ENCODE measurements around the gene CALML4. TPM values are rescaled to one million over a fixed set of nuclear protein-coding genes. Genes with fewer than 3 reads are reported as not detected.
A peak's percentile ranks its signal among the peaks of the same experiment; 100 is the strongest.
"Not testable (repeated sequence)": the region's sequence is repeated elsewhere in the genome, so short reads cannot be mapped to it uniquely, and the experiment has no call there.

Gene CALML4
- total RNA-seq, 1 experiment from 2014 or later = 19.5 TPM

- no peak overlapping the region for H3K4me3 Mint-ChIP-seq (ENCODE audit: unreplicated experiment)
- BruUV-seq (replicated peaks) = no TSS peak
- Histone ChIP-seq H3K27me3 (replicated peaks; ENCODE audit: control insufficient read depth, insufficient read depth, low read length) (no peaks in the 10 kb centered on the region), H3K4me1 (peaks cover 6% of the 10 kb centered on the region; the same call in 1 of the 2 replicates), H3K36me3 (ENCODE audit: control insufficient read depth, insufficient read depth, low read length) (no peaks in the 10 kb centered on the region), H3K4me3 (ENCODE audit: low read depth, low read length) (no peak overlapping the region), H3K9me3 (no peaks in the 10 kb centered on the region)
- TF ChIP-seq, protein P1, sequence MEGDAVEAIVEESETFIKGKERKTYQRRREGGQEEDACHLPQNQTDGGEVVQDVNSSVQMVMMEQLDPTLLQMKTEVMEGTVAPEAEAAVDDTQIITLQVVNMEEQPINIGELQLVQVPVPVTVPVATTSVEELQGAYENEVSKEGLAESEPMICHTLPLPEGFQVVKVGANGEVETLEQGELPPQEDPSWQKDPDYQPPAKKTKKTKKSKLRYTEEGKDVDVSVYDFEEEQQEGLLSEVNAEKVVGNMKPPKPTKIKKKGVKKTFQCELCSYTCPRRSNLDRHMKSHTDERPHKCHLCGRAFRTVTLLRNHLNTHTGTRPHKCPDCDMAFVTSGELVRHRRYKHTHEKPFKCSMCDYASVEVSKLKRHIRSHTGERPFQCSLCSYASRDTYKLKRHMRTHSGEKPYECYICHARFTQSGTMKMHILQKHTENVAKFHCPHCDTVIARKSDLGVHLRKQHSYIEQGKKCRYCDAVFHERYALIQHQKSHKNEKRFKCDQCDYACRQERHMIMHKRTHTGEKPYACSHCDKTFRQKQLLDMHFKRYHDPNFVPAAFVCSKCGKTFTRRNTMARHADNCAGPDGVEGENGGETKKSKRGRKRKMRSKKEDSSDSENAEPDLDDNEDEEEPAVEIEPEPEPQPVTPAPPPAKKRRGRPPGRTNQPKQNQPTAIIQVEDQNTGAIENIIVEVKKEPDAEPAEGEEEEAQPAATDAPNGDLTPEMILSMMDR (IDR thresholded peaks at IDR 0.05; ENCODE audit: insufficient read depth in 1 of 2, low read depth in 1 of 2, low read length in 1 of 2, severe bottlenecking in 1 of 2, unreplicated experiment in 1 of 2) = no peak
- ChIA-PET POLR2A (interaction anchor here (0.5 kb wide), 1 partner anchor 239 kb away, joined by 5 read pairs; no protein-coding TSS in a partner anchor), CTCF (no interaction called here)
- no peak overlapping the region for H3K27ac Mint-ChIP-seq (ENCODE audit: unreplicated experiment)
- no peaks in the 10 kb centered on the region for H3K27me3 Mint-ChIP-seq (ENCODE audit: insufficient read depth, unreplicated experiment)
- H3K9me3 Mint-ChIP-seq (ENCODE audit: unreplicated experiment) = no peaks in the 10 kb centered on the region
- DNase-seq = no peak
- H3K4me1 Mint-ChIP-seq (ENCODE audit: low read depth, unreplicated experiment) = peaks cover 10% of the 10 kb centered on the region
- intact Hi-C loops (cut with micrococcal nuclease; ENCODE audit: unreplicated experiment) = no loop called here
- peaks cover 10% of the 10 kb centered on the region for H3K36me3 Mint-ChIP-seq (ENCODE audit: insufficient read depth, unreplicated experiment)
Observed at GRCh38 chr15:68224546-68225250, 19.6 kb upstream of the CALML4 start.

DNA sequence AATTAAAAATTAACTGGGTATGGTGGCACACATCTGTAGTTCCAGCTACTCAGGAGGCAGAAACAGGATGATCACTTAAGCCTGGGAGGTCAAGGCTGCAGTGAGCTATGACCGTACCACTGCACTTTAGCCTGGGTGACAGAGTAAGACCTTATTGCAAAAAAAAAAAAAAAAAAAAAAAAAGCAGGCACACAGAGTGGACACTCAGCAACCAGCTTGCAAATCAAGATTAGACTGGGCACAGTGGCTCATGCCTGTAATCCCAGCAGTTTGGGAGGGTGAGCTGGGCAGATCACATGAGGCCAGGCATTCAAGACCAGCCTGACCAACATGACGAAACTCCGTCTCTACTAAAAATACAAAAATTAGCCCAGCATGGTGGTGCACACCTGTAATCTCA lies 19.0 kb upstream of the CALML4 start:
- H3K9me3 Mint-ChIP-seq (ENCODE audit: unreplicated experiment) = no peaks in the 10 kb centered on the region
- H3K4me1 ChIP-seq = peaks cover 6% of the 10 kb centered on the region; the same call in 1 of the 2 replicates
- H3K36me3 Mint-ChIP-seq (ENCODE audit: insufficient read depth, unreplicated experiment) = peaks cover 9% of the 10 kb centered on the region
- no peak overlapping the region for H3K4me3 Mint-ChIP-seq (ENCODE audit: unreplicated experiment)
- H3K9me3 ChIP-seq = no peaks in the 10 kb centered on the region
- no peak overlapping the region for H3K27ac Mint-ChIP-seq (ENCODE audit: unreplicated experiment)
- TF ChIP-seq, protein P1 (IDR thresholded peaks at IDR 0.05; ENCODE audit: insufficient read depth in 1 of 2, low read depth in 1 of 2, low read length in 1 of 2, severe bottlenecking in 1 of 2, unreplicated experiment in 1 of 2) = no peak
- H3K27me3 Mint-ChIP-seq (ENCODE audit: insufficient read depth, unreplicated experiment) = no peaks in the 10 kb centered on the region
- H3K4me3 ChIP-seq (ENCODE audit: low read depth, low read length) = no peak overlapping the region
- BruUV-seq (replicated peaks) = no TSS peak
- ChIA-PET CTCF (no interaction called here), POLR2A (interaction anchor here (0.6 kb wide), 1 partner anchor 1190 kb away, joined by 10 read pairs; the partner anchor contains the start of gene KIF23)
- H3K36me3 ChIP-seq (ENCODE audit: control insufficient read depth, insufficient read depth, low read length) = no peaks in the 10 kb centered on the region
- no peaks in the 10 kb centered on the region for H3K27me3 ChIP-seq (replicated peaks; ENCODE audit: control insufficient read depth, insufficient read depth, low read length)
- intact Hi-C loops (cut with micrococcal nuclease; ENCODE audit: unreplicated experiment) = no loop called here
- peaks cover 9% of the 10 kb centered on the region for H3K4me1 Mint-ChIP-seq (ENCODE audit: low read depth, unreplicated experiment)
- peak in 1 of 2 experiments; percentile 12 for DNase-seq

- H3K4me3 ChIP-seq (ENCODE audit: low read depth, low read length) = no peak overlapping the region
- ChIA-PET POLR2A (no interaction called here), CTCF (no interaction called here)
- H3K4me1 Mint-ChIP-seq (ENCODE audit: low read depth, unreplicated experiment) = peaks cover 6% of the 10 kb centered on the region
- H3K27me3 ChIP-seq (replicated peaks; ENCODE audit: control insufficient read depth, insufficient read depth, low read length) = no peaks in the 10 kb centered on the region
- H3K27me3 Mint-ChIP-seq (ENCODE audit: insufficient read depth, unreplicated experiment) = no peaks in the 10 kb centered on the region
- BruUV-seq (replicated peaks) = no TSS peak
- H3K4me1 ChIP-seq = peaks cover 6% of the 10 kb centered on the region; the same call in 1 of the 2 replicates
- TF ChIP-seq, protein P1 (IDR thresholded peaks at IDR 0.05; ENCODE audit: insufficient read depth in 1 of 2, low read depth in 1 of 2, low read length in 1 of 2, severe bottlenecking in 1 of 2, unreplicated experiment in 1 of 2) = no peak
- intact Hi-C loops (cut with micrococcal nuclease; ENCODE audit: unreplicated experiment) = no loop called here
- H3K9me3 Mint-ChIP-seq (ENCODE audit: unreplicated experiment) = no peaks in the 10 kb centered on the region
- H3K36me3 Mint-ChIP-seq (ENCODE audit: insufficient read depth, unreplicated experiment) = peaks cover 18% of the 10 kb centered on the region
- peak in 1 of 2 experiments; percentile 3 for DNase-seq
- no peak overlapping the region for H3K4me3 Mint-ChIP-seq (ENCODE audit: unreplicated experiment)
- H3K27ac Mint-ChIP-seq (ENCODE audit: unreplicated experiment) = peak overlapping the region; percentile 23
- no peaks in the 10 kb centered on the region for H3K36me3 ChIP-seq (ENCODE audit: control insufficient read depth, insufficient read depth, low read length)
- H3K9me3 ChIP-seq = no peaks in the 10 kb centered on the region
Observed at GRCh38 chr15:68223171-68223570, 18.0 kb upstream of the CALML4 start.

DNA sequence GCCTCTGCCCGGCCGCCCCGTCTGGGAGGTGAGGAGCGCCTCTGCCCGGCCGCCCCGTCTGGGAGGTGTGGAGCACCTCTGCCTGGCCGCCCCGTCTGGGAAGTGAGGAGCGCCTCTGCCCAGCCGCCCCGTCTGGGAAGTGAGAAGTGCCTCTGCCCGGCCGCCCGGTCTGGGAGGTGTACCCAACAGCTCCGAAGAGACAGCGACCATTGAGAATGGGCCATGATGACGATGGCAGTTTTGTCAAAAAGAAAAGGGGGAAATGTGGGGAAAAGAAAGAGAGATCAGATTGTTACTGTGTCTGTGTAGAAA lies 17.3 kb upstream of the CALML4 start:
- CTCF ChIA-PET; H3K4me1 ChIP-seq; H3K9me3 ChIP-seq; BruUV-seq (replicated peaks); H3K4me1 Mint-ChIP-seq (ENCODE audit: low read depth, unreplicated experiment); H3K27me3 Mint-ChIP-seq (ENCODE audit: insufficient read depth, unreplicated experiment); intact Hi-C loops (cut with micrococcal nuclease; ENCODE audit: unreplicated experiment); H3K9me3 Mint-ChIP-seq (ENCODE audit: unreplicated experiment); H3K4me3 Mint-ChIP-seq (ENCODE audit: unreplicated experiment); H3K27me3 ChIP-seq (replicated peaks; ENCODE audit: control insufficient read depth, insufficient read depth, low read length); H3K27ac Mint-ChIP-seq (ENCODE audit: unreplicated experiment); H3K36me3 ChIP-seq (ENCODE audit: control insufficient read depth, insufficient read depth, low read length); H3K4me3 ChIP-seq (ENCODE audit: low read depth, low read length); POLR2A ChIA-PET: not testable (repeated sequence)
- H3K36me3 Mint-ChIP-seq (ENCODE audit: insufficient read depth, unreplicated experiment) = peaks cover 25% of the 10 kb centered on the region
- DNase-seq = peak in 1 of 2 experiments; percentile 12
